ENCODE measurements around the gene EGF.

The EGF gene

GRCh38 chr4:110014233-110014632 lies 101.5 kb downstream of the EGF start:
- Histone ChIP-seq H3K9me3 (ENCODE audit: insufficient read depth, low read length) (no peaks in the 10 kb centered on the region), H4K20me1 (ENCODE audit: low read depth, low read length) (no peaks in the 10 kb centered on the region), H3K4me2 (ENCODE audit: low read depth, low read length, poor library complexity, severe bottlenecking) (no peak overlapping the region), H3K36me3 (ENCODE audit: low read length) (no peaks in the 10 kb centered on the region), H3K9ac (ENCODE audit: low read length) (no peak overlapping the region), H3K4me3 (ENCODE audit: insufficient read depth, low read length, poor library complexity, severe bottlenecking) (no peak overlapping the region), H3K27me3 (ENCODE audit: low read length) (no peaks in the 10 kb centered on the region), H3K9me2 (replicated peaks; ENCODE audit: insufficient read depth, low read length) (no peaks in the 10 kb centered on the region), H3K27ac (ENCODE audit: low read depth, low read length) (no peak overlapping the region), H3F3A (ENCODE audit: insufficient read depth) (no peaks in the 10 kb centered on the region), H2AFZ (ENCODE audit: low read depth, low read length, severe bottlenecking) (no peak overlapping the region), H3K79me2 (ENCODE audit: insufficient read depth, low read length) (no peaks in the 10 kb centered on the region)
- TF ChIP-seq CTCF (IDR thresholded peaks at IDR 0.05; ENCODE audit: insufficient read depth, low read length, poor library complexity, severe bottlenecking) (no peak), EZH2phosphoT487 (conservative IDR thresholded peaks at IDR 0.05; ENCODE audit: low read length) (no peak)

GRCh38 chr4:110019153-110019552 lies 106.5 kb downstream of the EGF start:
- Histone ChIP-seq H3K36me3 (ENCODE audit: low read length) (no peaks in the 10 kb centered on the region), H3K9ac (ENCODE audit: low read length) (no peak overlapping the region), H2AFZ (ENCODE audit: low read depth, low read length, severe bottlenecking) (no peak overlapping the region), H3F3A (ENCODE audit: insufficient read depth) (no peaks in the 10 kb centered on the region), H4K20me1 (ENCODE audit: low read depth, low read length) (no peaks in the 10 kb centered on the region), H3K4me2 (ENCODE audit: low read depth, low read length, poor library complexity, severe bottlenecking) (no peak overlapping the region), H3K79me2 (ENCODE audit: insufficient read depth, low read length) (no peaks in the 10 kb centered on the region), H3K27me3 (ENCODE audit: low read length) (no peaks in the 10 kb centered on the region), H3K4me3 (ENCODE audit: insufficient read depth, low read length, poor library complexity, severe bottlenecking) (no peak overlapping the region), H3K27ac (ENCODE audit: low read depth, low read length) (no peak overlapping the region), H3K9me3 (ENCODE audit: insufficient read depth, low read length) (no peaks in the 10 kb centered on the region), H3K9me2 (replicated peaks; ENCODE audit: insufficient read depth, low read length) (no peaks in the 10 kb centered on the region)
- TF ChIP-seq EZH2phosphoT487 (conservative IDR thresholded peaks at IDR 0.05; ENCODE audit: low read length) (no peak), CTCF (IDR thresholded peaks at IDR 0.05; ENCODE audit: insufficient read depth, low read length, poor library complexity, severe bottlenecking) (no peak)

GRCh38 chr4:110020139-110020538 lies 107.5 kb downstream of the EGF start:
- no peaks in the 10 kb centered on the region for H3K9me2 ChIP-seq (replicated peaks; ENCODE audit: insufficient read depth, low read length)
- H3K9ac ChIP-seq (ENCODE audit: low read length), result no peak overlapping the region
- H3K27me3 ChIP-seq (ENCODE audit: low read length), result no peaks in the 10 kb centered on the region
- H3K36me3 ChIP-seq (ENCODE audit: low read length), result no peaks in the 10 kb centered on the region
- no peak overlapping the region for H2AFZ ChIP-seq (ENCODE audit: low read depth, low read length, severe bottlenecking)
- H3K4me2 ChIP-seq (ENCODE audit: low read depth, low read length, poor library complexity, severe bottlenecking), result no peak overlapping the region
- no peaks in the 10 kb centered on the region for H3F3A ChIP-seq (ENCODE audit: insufficient read depth)
- H3K9me3 ChIP-seq (ENCODE audit: insufficient read depth, low read length), result no peaks in the 10 kb centered on the region
- no peak for TF ChIP-seq EZH2phosphoT487 (conservative IDR thresholded peaks at IDR 0.05; ENCODE audit: low read length)
- TF ChIP-seq CTCF (IDR thresholded peaks at IDR 0.05; ENCODE audit: insufficient read depth, low read length, poor library complexity, severe bottlenecking), result no peak
- no peak overlapping the region for H3K27ac ChIP-seq (ENCODE audit: low read depth, low read length)
- no peaks in the 10 kb centered on the region for H4K20me1 ChIP-seq (ENCODE audit: low read depth, low read length)
- no peaks in the 10 kb centered on the region for H3K79me2 ChIP-seq (ENCODE audit: insufficient read depth, low read length)
- no peak overlapping the region for H3K4me3 ChIP-seq (ENCODE audit: insufficient read depth, low read length, poor library complexity, severe bottlenecking)

All from SU-DHL-6 (cell line).